H1 (cell line): ENCODE results near the gene CSF2RB. TPM values are rescaled to one million over a fixed set of nuclear protein-coding genes. Genes with fewer than 3 reads are reported as not detected.

Experiments used
- CTCF ChIA-PET: fragments of 300-600 bp; sonication (Branson Sonifier 250); formaldehyde crosslinking; loops from one replicate; lab custom pipeline; 2021; ENCODE audit not compliant: partially characterized antibody; lab: Charles Lee
- POLR2A ChIA-PET: fragments of 300-600 bp; sonication (Branson Sonifier 250); formaldehyde crosslinking; loops from one replicate; lab custom pipeline; 2021; ENCODE audit warnings: inconsistent platforms; ENCODE audit not compliant: partially characterized antibody; lab: Charles Lee
- DNase-seq, 2 experiments: peaks; one replicate each; pipeline versions ENCODE4 v3.0.0 to v3.0.0-alpha.2; 2010 to 2022; ENCODE audit warnings: low spot score in 2 of 2, low read depth in 1 of 2, mixed read lengths in 1 of 2
- FAIRE-seq: peaks from 2 replicates; lab custom pipeline; 2011; peaks lifted over from hg19 to GRCh38; lab: Jason Lieb, UNC
- H2AFZ ChIP-seq: 2 replicates; pipeline ENCODE4 v1.8.1; 2012; ENCODE audit warnings: low read length, inconsistent platforms
- H2AK5ac ChIP-seq: 2 replicates; pipeline ENCODE4 v1.6.1; 2013; ENCODE audit warnings: low read depth, low read length
- H2BK120ac ChIP-seq: replicated peaks from 2 replicates; pipeline ENCODE3; 2013; ENCODE audit warnings: low read depth, low read length, inconsistent platforms
- H2BK12ac ChIP-seq: 2 replicates; pipeline ENCODE4 v1.6.1; 2013; ENCODE audit warnings: low read depth, low read length
- H2BK15ac ChIP-seq: 2 replicates; pipeline ENCODE4 v1.6.1; 2013; ENCODE audit warnings: low read length
- H2BK20ac ChIP-seq: 2 replicates; pipeline ENCODE4 v1.6.1; 2013; ENCODE audit warnings: low read length
- H2BK5ac ChIP-seq: 2 replicates; pipeline ENCODE4 v1.6.1; 2013; ENCODE audit warnings: low read depth, low read length
- H3K14ac ChIP-seq: 2 replicates; pipeline ENCODE4 v1.6.1; 2013; ENCODE audit warnings: inconsistent platforms; ENCODE audit not compliant: insufficient read length
- H3K18ac ChIP-seq: 2 replicates; pipeline ENCODE4 v1.6.1; 2013; ENCODE audit warnings: low read length; ENCODE audit errors: extremely low read depth
- H3K23ac ChIP-seq: 2 replicates; pipeline ENCODE4 v1.6.1; 2013; ENCODE audit warnings: inconsistent platforms; ENCODE audit not compliant: insufficient read length
- H3K23me2 ChIP-seq: 2 replicates; pipeline ENCODE4 v1.6.1; 2013; ENCODE audit warnings: low read depth, low read length
- H3K27ac ChIP-seq: 2 replicates; pipeline ENCODE4 v1.6.1; 2011; ENCODE audit warnings: low read depth, low read length, inconsistent platforms
- H3K27me3 ChIP-seq, 4 experiments: replicated peaks in 1 of 4; 1 replicate in 1 of 4; 2 replicates in 3 of 4; pipeline versions ENCODE4 v1.6.1 to v1.8.1; 2011 to 2013; ENCODE audit warnings: low read length in 3 of 4, mild to moderate bottlenecking in 3 of 4, inconsistent platforms in 2 of 4, mixed read lengths in 2 of 4, moderate library complexity in 1 of 4; ENCODE audit not compliant: control insufficient read depth in 3 of 4, insufficient read depth in 3 of 4; ENCODE audit errors: extremely low read depth in 1 of 4
- H3K36me3 ChIP-seq, 4 experiments: 2 replicates each; pipeline versions ENCODE4 v1.6.1 to v1.8.1; 2011 to 2013; ENCODE audit warnings: mild to moderate bottlenecking in 4 of 4, low read length in 3 of 4, moderate library complexity in 2 of 4, control low read depth in 1 of 4, inconsistent platforms in 1 of 4; ENCODE audit not compliant: insufficient read depth in 4 of 4, control insufficient read depth in 2 of 4
- H3K4ac ChIP-seq: replicated peaks from 2 replicates; pipeline ENCODE3; 2013; ENCODE audit warnings: low read length, low read depth, mixed read lengths, inconsistent platforms; ENCODE audit not compliant: insufficient read length
- H3K4me1 ChIP-seq, 4 experiments: replicated peaks in 1 of 4; 1 replicate in 1 of 4; 2 replicates in 3 of 4; pipeline versions ENCODE4 v1.6.1 to v1.8.1; 2011 to 2013; ENCODE audit warnings: low read length in 3 of 4, inconsistent platforms in 2 of 4, mixed read lengths in 1 of 4; ENCODE audit not compliant: insufficient read depth in 4 of 4, control insufficient read depth in 3 of 4
- H3K4me2 ChIP-seq, 2 experiments: 2 replicates each; pipeline versions ENCODE4 v1.6.1 to v1.8.1; 2011 to 2013; ENCODE audit warnings: low read depth in 2 of 2, low read length in 2 of 2, control low read depth in 1 of 2, inconsistent platforms in 1 of 2, mild to moderate bottlenecking in 1 of 2; ENCODE audit not compliant: insufficient read depth in 1 of 2
- H3K4me3 ChIP-seq, 4 experiments: fragments of 200-600, 300-600 bp in 1 of 4; sonication (generic), shearing (Covaris generic), sonication (Bioruptor Twin) in 1 of 4; 2 replicates each; pipeline versions ENCODE4 v1.5.1 to v1.8.1; 2011 to 2016; ENCODE audit warnings: low read length in 4 of 4, low read depth in 3 of 4, control low read depth in 2 of 4, inconsistent platforms in 2 of 4, mild to moderate bottlenecking in 2 of 4, mixed read lengths in 1 of 4, moderate library complexity in 1 of 4; ENCODE audit not compliant: insufficient read depth in 2 of 4; ENCODE audit errors: extremely low read depth in 1 of 4
- H3K56ac ChIP-seq: replicated peaks from 2 replicates; pipeline ENCODE3; 2013; ENCODE audit warnings: low read depth, mild to moderate bottlenecking, mixed read lengths, low read length, inconsistent platforms; ENCODE audit not compliant: insufficient read length
- H3K79me1 ChIP-seq: 2 replicates; pipeline ENCODE4 v1.6.1; 2013; ENCODE audit warnings: low read depth, low read length, control low read depth
- H3K79me2 ChIP-seq, 2 experiments: 2 replicates each; pipeline versions ENCODE4 v1.6.1 to v1.8.1; 2012 to 2013; ENCODE audit warnings: low read length in 2 of 2, mild to moderate bottlenecking in 2 of 2, inconsistent platforms in 1 of 2; ENCODE audit not compliant: insufficient read depth in 2 of 2, control insufficient read depth in 1 of 2
- H3K9ac ChIP-seq, 4 experiments: replicated peaks in 1 of 4; 1 replicate in 1 of 4; 2 replicates in 3 of 4; pipeline versions ENCODE4 v1.6.1 to v1.8.1; 2011 to 2013; ENCODE audit warnings: low read depth in 3 of 4, low read length in 3 of 4, control low read depth in 2 of 4, mild to moderate bottlenecking in 2 of 4, moderate library complexity in 2 of 4, inconsistent platforms in 1 of 4; ENCODE audit errors: extremely low read depth in 1 of 4
- H3K9me3 ChIP-seq, 2 experiments: 2 replicates each; pipeline versions ENCODE4 v1.6.1 to v1.8.1; 2012 to 2013; ENCODE audit warnings: mild to moderate bottlenecking in 2 of 2, moderate library complexity in 2 of 2, control low read depth in 1 of 2, inconsistent platforms in 1 of 2, low read depth in 1 of 2, low read length in 1 of 2, mixed read lengths in 1 of 2; ENCODE audit not compliant: insufficient read depth in 2 of 2
- H4K20me1 ChIP-seq, 2 experiments: replicated peaks in 1 of 2; 2 replicates each; pipeline versions ENCODE3 to v1.8.1; 2011 to 2013; ENCODE audit warnings: inconsistent platforms in 2 of 2, low read length in 2 of 2, mild to moderate bottlenecking in 1 of 2; ENCODE audit not compliant: insufficient read depth in 2 of 2, control insufficient read depth in 1 of 2
- H4K5ac ChIP-seq: 2 replicates; pipeline ENCODE4 v1.6.1; 2013; ENCODE audit warnings: low read length, low read depth, mixed read lengths, inconsistent platforms; ENCODE audit not compliant: insufficient read length
- H4K8ac ChIP-seq: 2 replicates; pipeline ENCODE4 v1.8.0; 2013; ENCODE audit warnings: mild to moderate bottlenecking, moderate library complexity, low read length, inconsistent platforms; ENCODE audit not compliant: insufficient read depth; ENCODE audit errors: extremely low read depth
- H4K91ac ChIP-seq: replicated peaks from 2 replicates; pipeline ENCODE3; 2013; ENCODE audit warnings: low read length, mixed read lengths, inconsistent platforms; ENCODE audit not compliant: insufficient read length
- CBX8 ChIP-seq: fragments of 300-800, 300-1000 bp; sonication (generic); IDR thresholded peaks from 2 replicates; pipeline ENCODE4 v1.7.1; 2016; ENCODE audit warnings: low read depth, low read length, borderline replicate concordance
- CHD2 ChIP-seq: IDR thresholded peaks from 2 replicates; pipeline ENCODE4 v1.6.1; 2012; ENCODE audit warnings: low read length, improper control_type of control experiment
- CTBP2 ChIP-seq: IDR thresholded peaks from 2 replicates; pipeline ENCODE4 v1.7.0; 2011; ENCODE audit warnings: borderline replicate concordance, mild to moderate bottlenecking, moderate library complexity, mixed read lengths, low read length; ENCODE audit not compliant: insufficient read depth, insufficient read length
- KDM5A ChIP-seq: fragments of 200-600 bp; IDR thresholded peaks from 2 replicates; pipeline ENCODE4 v1.7.1; 2012; ENCODE audit warnings: mild to moderate bottlenecking, low read length, inconsistent platforms, mixed read lengths
- POU5F1 ChIP-seq: IDR thresholded peaks from 2 replicates; pipeline ENCODE4 v1.6.1; 2011; ENCODE audit warnings: low read depth, mild to moderate bottlenecking, low read length, moderate library complexity
- TAF1 ChIP-seq: IDR thresholded peaks from 2 replicates; pipeline ENCODE4 v1.6.1; 2011; ENCODE audit warnings: mild to moderate bottlenecking, low read depth, low read length
- WGBS, 2 experiments: shearing (Covaris generic) in 1 of 2; methylation state at CpG; one replicate each; pipeline versions ENCODE4 v1.1.6 to v1.1.7; 2013 to 2015; ENCODE audit warnings: low lambda C conversion rate in 2 of 2, mixed read lengths in 2 of 2, inconsistent platforms in 1 of 2, low coverage in 1 of 2, missing lambda C conversion rate in 1 of 2; ENCODE audit not compliant: insufficient replicate concordance in 2 of 2, insufficient coverage in 1 of 2, insufficient read length in 1 of 2; ENCODE audit errors: extremely low coverage in 1 of 2, missing lambda C conversion rate in 1 of 2; 5-methylcytosine and 5-hydroxymethylcytosine counted together
- polyA plus RNA-seq, 7 experiments: library from polyadenylated mRNA; depleted of rRNA in 3 of 7; stranded (reverse) in 5 of 7; unstranded in 2 of 7; fragments of >200 nt in 5 of 7; fragments of 200-250 nt in 2 of 7; gene quantifications; 1 replicate in 5 of 7; 2 replicates in 1 of 7; 4 replicates in 1 of 7; pipeline versions ENCODE4 v1.2.1 to v1.2.3, GENCODE V29; 2011 to 2013; ENCODE audit warnings: missing spikeins in 2 of 7, mixed read lengths in 2 of 7
- total RNA-seq: library from RNA; stranded (reverse); fragmentation: NEBNext Ultra II Directional; extraction: Animal tissue kit (Norgen Biotek cat#: 25700); gene quantifications from 2 replicates; pipeline ENCODE4 v1.2.1, GENCODE V29; 2021

The CSF2RB gene
- total and polyA plus RNA-seq, 2 of the 8 experiments (the other 6 are each of a cell fraction or from before 2014, with no cell fraction given) = not detected

DNA sequence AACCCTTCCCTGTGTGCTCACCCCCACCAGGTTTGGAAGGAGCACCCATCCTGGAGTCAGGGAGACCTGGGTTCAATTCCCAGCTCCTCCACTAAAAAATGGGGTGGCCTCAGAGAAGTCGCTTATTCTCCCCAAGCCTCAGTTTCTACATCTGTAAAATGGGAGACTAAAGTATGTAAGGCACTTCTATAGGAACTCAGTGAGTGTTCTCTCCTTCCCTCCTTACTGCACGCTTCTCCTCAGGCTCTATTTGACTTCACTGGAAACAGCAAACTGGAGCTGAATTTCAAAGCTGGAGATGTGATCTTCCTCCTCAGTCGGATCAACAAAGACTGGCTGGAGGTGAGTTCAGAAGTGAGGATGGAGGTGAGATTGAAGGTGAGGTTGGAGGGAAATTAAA, 41.3 kb upstream of the CSF2RB start:
- FAIRE-seq = no peak
- no peaks in the 10 kb centered on the region for H3K36me3 ChIP-seq
- H3K4me1 ChIP-seq = peaks cover 0 to 3% (median 0%) of the 10 kb centered on the region in 4 experiments; a peak in 1 of 7 replicates
- no peak overlapping the region for H3K27ac ChIP-seq
- no peak overlapping the region for H2AK5ac ChIP-seq
- DNase-seq = no peak
- peak overlapping the region; percentile 72; the same call in 1 of the 2 replicates for H2BK15ac ChIP-seq
- H3K23ac ChIP-seq = no peak overlapping the region
- no peaks in the 10 kb centered on the region for H3K9me3 ChIP-seq
- no peak for TF ChIP-seq CBX8
- TF ChIP-seq CHD2 = no peak
- TF ChIP-seq TAF1 = no peak
- no peak for TF ChIP-seq KDM5A
- TF ChIP-seq POU5F1 = no peak
- TF ChIP-seq CTBP2 = no peak
- no peak overlapping the region for H2BK12ac ChIP-seq
- H3K4ac ChIP-seq = no peak overlapping the region
- no peak overlapping the region for H2BK20ac ChIP-seq
- H3K79me1 ChIP-seq = no peaks in the 10 kb centered on the region
- H4K5ac ChIP-seq = no peak overlapping the region
- no peak overlapping the region for H2BK5ac ChIP-seq
- H4K20me1 ChIP-seq = peaks cover 0 to 3% of the 10 kb centered on the region in 2 experiments
- H3K27me3 ChIP-seq = no peaks in the 10 kb centered on the region
- CTCF ChIA-PET = interaction anchor here (0.7 to 7.7 kb wide), 10 partner anchors 14 to 328 kb away, joined by 3 to 89 read pairs (median 4); partner anchors contain the start of gene NCF4
- no peak overlapping the region for H3K4me3 ChIP-seq
- H4K8ac ChIP-seq = no peak overlapping the region
- no peak overlapping the region for H3K4me2 ChIP-seq
- H3K56ac ChIP-seq = no peak overlapping the region
- no peak overlapping the region for H4K91ac ChIP-seq
- 89% methylated on average over 3 of the region's 3 CpGs; no CpG with 5 or more reads in 1 of the 2 experiments for WGBS, 2 experiments
- H2AFZ ChIP-seq = no peak overlapping the region
- no peak overlapping the region for H3K9ac ChIP-seq
- no peak overlapping the region for H2BK120ac ChIP-seq
- no peaks in the 10 kb centered on the region for H3K79me2 ChIP-seq
- POLR2A ChIA-PET = no interaction called here
- no peak overlapping the region for H3K18ac ChIP-seq
- H3K14ac ChIP-seq = no peak overlapping the region
- H3K23me2 ChIP-seq = peaks cover 10% of the 10 kb centered on the region; the same call in 1 of the 2 replicates
